ENCODE data around the gene USP3. TPM values are rescaled to one million over a fixed set of nuclear protein-coding genes. Genes with fewer than 3 reads are reported as not detected.

The USP3 gene, protein sequence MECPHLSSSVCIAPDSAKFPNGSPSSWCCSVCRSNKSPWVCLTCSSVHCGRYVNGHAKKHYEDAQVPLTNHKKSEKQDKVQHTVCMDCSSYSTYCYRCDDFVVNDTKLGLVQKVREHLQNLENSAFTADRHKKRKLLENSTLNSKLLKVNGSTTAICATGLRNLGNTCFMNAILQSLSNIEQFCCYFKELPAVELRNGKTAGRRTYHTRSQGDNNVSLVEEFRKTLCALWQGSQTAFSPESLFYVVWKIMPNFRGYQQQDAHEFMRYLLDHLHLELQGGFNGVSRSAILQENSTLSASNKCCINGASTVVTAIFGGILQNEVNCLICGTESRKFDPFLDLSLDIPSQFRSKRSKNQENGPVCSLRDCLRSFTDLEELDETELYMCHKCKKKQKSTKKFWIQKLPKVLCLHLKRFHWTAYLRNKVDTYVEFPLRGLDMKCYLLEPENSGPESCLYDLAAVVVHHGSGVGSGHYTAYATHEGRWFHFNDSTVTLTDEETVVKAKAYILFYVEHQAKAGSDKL
- total RNA-seq (10 to 100 TPM; 17.3 to 25.4 TPM), polyA plus RNA-seq (10 to 100 TPM in 1 of 2 donors, 1 to 10 TPM in 1; 8.5 to 12.3 TPM)

DNA sequence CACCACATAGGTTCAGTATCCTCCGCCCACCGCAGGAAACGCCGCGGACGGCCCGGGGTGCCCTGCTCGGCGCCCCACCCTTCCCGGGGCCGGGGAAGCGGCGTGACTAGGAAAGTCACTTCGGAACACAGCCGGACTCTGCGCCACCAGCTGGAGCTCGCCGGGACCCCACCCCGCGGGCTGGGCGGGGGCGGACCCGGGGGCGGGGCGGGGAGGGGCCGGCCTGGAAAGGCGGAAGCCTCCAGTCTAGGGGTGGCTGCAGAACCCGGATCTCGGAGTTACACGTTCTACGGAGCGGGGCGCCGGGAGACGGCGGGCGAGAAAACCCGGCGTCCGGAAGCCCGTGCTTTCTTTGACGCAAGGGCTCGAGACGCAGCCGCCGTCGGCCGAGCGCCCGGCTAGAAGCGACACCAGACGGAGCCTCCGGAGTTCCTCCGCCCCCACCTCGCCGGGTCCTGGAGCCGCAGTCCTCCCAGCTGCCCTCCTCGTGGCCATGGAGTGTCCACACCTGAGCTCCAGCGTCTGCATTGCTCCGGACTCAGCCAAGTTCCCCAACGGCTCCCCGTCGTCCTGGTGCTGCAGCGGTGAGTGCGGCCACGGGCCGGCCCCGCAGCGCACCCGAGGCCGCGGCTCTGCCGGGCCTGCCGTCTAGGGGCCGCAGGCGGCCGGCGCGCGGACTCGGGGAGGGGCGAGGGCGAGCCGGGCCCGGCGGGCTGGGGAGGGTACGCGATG is at the start of gene USP3:
USP3 (plus strand) TSS at position 347 of the 732 bp plus-strand sequence; CDS start at position 494, 147 bp downstream.
- under 1% methylated on average over 88 of the region's 88 CpGs for WGBS
- DNase-seq (ENCODE audit: low spot score): peak; percentile 97
- Histone ChIP-seq H3K27ac (ENCODE audit: low read depth in 1 of 2, low read length in 2 of 2) (peak within 1 kb of the TSS; percentile 98), H3K9me3 (ENCODE audit: control insufficient read depth in 4 of 4, low read length in 3 of 4) (no peaks in the 10 kb centered on the region), H3K36me3 (ENCODE audit: control insufficient read depth in 4 of 4, insufficient read depth in 3 of 4, low read depth in 1 of 4, low read length in 3 of 4) (no peaks in the 10 kb centered on the region), H3K27me3 (ENCODE audit: control insufficient read depth in 4 of 4, insufficient read depth in 4 of 4, low read length in 3 of 4) (no peaks in the 10 kb centered on the region), H3K4me3 (ENCODE audit: low read depth in 1 of 3, low read length in 3 of 3) (peak within 1 kb of the TSS; percentile 85 to 97 (median 92)), H3K4me1 (ENCODE audit: control insufficient read depth in 4 of 4, insufficient read depth in 4 of 4, low read length in 3 of 4) (peaks cover 13 to 74% (median 46%) of the 10 kb centered on the region in 4 donors), H3K9ac (ENCODE audit: low read depth in 1 of 2, low read length in 2 of 2) (peak within 1 kb of the TSS; percentile 94 to 97)
- no peak for TF ChIP-seq HNF4G (IDR thresholded peaks at IDR 0.05)
- peak; percentile 69 for TF ChIP-seq YY1 (IDR thresholded peaks at IDR 0.05)
- TF ChIP-seq SP1 (IDR thresholded peaks at IDR 0.05): peak; percentile 72
- TF ChIP-seq FOXA1 (IDR thresholded peaks at IDR 0.05): no peak
- TF ChIP-seq EGR1 (IDR thresholded peaks at IDR 0.05; ENCODE audit: low read depth in 2 of 2): no peak
- TF ChIP-seq, protein P1, sequence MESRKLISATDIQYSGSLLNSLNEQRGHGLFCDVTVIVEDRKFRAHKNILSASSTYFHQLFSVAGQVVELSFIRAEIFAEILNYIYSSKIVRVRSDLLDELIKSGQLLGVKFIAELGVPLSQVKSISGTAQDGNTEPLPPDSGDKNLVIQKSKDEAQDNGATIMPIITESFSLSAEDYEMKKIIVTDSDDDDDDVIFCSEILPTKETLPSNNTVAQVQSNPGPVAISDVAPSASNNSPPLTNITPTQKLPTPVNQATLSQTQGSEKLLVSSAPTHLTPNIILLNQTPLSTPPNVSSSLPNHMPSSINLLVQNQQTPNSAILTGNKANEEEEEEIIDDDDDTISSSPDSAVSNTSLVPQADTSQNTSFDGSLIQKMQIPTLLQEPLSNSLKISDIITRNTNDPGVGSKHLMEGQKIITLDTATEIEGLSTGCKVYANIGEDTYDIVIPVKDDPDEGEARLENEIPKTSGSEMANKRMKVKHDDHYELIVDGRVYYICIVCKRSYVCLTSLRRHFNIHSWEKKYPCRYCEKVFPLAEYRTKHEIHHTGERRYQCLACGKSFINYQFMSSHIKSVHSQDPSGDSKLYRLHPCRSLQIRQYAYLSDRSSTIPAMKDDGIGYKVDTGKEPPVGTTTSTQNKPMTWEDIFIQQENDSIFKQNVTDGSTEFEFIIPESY (IDR thresholded peaks at IDR 0.05): no peak
- no peak for TF ChIP-seq TAF1 (conservative IDR thresholded peaks at IDR 0.05)
- TF ChIP-seq RAD21 (IDR thresholded peaks at IDR 0.05): peak in 1 of 2 donors; percentile 43
- TF ChIP-seq FOXA2 (IDR thresholded peaks at IDR 0.05): peak; percentile 43
- TF ChIP-seq, protein P2, sequence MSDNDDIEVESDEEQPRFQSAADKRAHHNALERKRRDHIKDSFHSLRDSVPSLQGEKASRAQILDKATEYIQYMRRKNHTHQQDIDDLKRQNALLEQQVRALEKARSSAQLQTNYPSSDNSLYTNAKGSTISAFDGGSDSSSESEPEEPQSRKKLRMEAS (IDR thresholded peaks at IDR 0.05): peak; percentile 31
- TF ChIP-seq JUND (IDR thresholded peaks at IDR 0.05): peak in 1 of 2 donors; percentile 16
- peak in 1 of 2 donors; percentile 32 for TF ChIP-seq GABPA (IDR thresholded peaks at IDR 0.05 in 1 of 2, conservative IDR thresholded peaks at IDR 0.05 in 1 of 2)
- TF ChIP-seq RXRA (IDR thresholded peaks at IDR 0.05): no peak
- TF ChIP-seq, protein P3, sequence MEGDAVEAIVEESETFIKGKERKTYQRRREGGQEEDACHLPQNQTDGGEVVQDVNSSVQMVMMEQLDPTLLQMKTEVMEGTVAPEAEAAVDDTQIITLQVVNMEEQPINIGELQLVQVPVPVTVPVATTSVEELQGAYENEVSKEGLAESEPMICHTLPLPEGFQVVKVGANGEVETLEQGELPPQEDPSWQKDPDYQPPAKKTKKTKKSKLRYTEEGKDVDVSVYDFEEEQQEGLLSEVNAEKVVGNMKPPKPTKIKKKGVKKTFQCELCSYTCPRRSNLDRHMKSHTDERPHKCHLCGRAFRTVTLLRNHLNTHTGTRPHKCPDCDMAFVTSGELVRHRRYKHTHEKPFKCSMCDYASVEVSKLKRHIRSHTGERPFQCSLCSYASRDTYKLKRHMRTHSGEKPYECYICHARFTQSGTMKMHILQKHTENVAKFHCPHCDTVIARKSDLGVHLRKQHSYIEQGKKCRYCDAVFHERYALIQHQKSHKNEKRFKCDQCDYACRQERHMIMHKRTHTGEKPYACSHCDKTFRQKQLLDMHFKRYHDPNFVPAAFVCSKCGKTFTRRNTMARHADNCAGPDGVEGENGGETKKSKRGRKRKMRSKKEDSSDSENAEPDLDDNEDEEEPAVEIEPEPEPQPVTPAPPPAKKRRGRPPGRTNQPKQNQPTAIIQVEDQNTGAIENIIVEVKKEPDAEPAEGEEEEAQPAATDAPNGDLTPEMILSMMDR (IDR thresholded peaks at IDR 0.05; ENCODE audit: low read depth, low read length, missing input control): peak; percentile 21
- TF ChIP-seq HNF4A (conservative IDR thresholded peaks at IDR 0.05): peak in 1 of 2 donors; percentile 32
- TF ChIP-seq, protein P4, sequence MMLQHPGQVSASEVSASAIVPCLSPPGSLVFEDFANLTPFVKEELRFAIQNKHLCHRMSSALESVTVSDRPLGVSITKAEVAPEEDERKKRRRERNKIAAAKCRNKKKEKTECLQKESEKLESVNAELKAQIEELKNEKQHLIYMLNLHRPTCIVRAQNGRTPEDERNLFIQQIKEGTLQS (IDR thresholded peaks at IDR 0.05): no peak
- TF ChIP-seq, protein P5, sequence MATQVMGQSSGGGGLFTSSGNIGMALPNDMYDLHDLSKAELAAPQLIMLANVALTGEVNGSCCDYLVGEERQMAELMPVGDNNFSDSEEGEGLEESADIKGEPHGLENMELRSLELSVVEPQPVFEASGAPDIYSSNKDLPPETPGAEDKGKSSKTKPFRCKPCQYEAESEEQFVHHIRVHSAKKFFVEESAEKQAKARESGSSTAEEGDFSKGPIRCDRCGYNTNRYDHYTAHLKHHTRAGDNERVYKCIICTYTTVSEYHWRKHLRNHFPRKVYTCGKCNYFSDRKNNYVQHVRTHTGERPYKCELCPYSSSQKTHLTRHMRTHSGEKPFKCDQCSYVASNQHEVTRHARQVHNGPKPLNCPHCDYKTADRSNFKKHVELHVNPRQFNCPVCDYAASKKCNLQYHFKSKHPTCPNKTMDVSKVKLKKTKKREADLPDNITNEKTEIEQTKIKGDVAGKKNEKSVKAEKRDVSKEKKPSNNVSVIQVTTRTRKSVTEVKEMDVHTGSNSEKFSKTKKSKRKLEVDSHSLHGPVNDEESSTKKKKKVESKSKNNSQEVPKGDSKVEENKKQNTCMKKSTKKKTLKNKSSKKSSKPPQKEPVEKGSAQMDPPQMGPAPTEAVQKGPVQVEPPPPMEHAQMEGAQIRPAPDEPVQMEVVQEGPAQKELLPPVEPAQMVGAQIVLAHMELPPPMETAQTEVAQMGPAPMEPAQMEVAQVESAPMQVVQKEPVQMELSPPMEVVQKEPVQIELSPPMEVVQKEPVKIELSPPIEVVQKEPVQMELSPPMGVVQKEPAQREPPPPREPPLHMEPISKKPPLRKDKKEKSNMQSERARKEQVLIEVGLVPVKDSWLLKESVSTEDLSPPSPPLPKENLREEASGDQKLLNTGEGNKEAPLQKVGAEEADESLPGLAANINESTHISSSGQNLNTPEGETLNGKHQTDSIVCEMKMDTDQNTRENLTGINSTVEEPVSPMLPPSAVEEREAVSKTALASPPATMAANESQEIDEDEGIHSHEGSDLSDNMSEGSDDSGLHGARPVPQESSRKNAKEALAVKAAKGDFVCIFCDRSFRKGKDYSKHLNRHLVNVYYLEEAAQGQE (IDR thresholded peaks at IDR 0.05): no peak
- no peak for TF ChIP-seq NR2F2 (IDR thresholded peaks at IDR 0.05)

Data from liver (tissue), 9 donors.